Activated CD8-positive, alpha-beta T cell treated with anti-CD3 and anti-CD28 coated beads for 36 hours (primary cell): Measurements from ENCODE around the gene WIPI1. TPM values are rescaled to one million over a fixed set of nuclear protein-coding genes. Genes with fewer than 3 reads are reported as not detected.
A peak's percentile ranks its signal among the peaks of the same experiment; 100 is the strongest.

Experiments used
- ATAC-seq: fragments of 200-7000 bp; cut with Tn5 transposase; one replicate; pipeline ENCODE4 v1.10.0; 2021; ENCODE audit warnings: mild to moderate bottlenecking, moderate library complexity
- CTCF ChIA-PET: fragments of 350-600 bp; sonication (Branson Sonifier 250); formaldehyde crosslinking; loops from one replicate; lab custom pipeline; 2021; ENCODE audit warnings: antibody characterized with exemption; lab: Charles Lee
- POLR2A ChIA-PET: fragments of 350-600 bp; sonication (Branson Sonifier 250); formaldehyde crosslinking; loops from one replicate; lab custom pipeline; 2021; ENCODE audit warnings: antibody characterized with exemption; lab: Charles Lee
- DNase-seq: peaks from one replicate; pipeline ENCODE4 v3.0.0-alpha.2; 2020
- H3K27ac Mint-ChIP-seq: one replicate; pipeline ENCODE4 v1.8.0; 2021; ENCODE audit warnings: mild to moderate bottlenecking, mixed read lengths
- H3K27me3 Mint-ChIP-seq: one replicate; pipeline ENCODE4 v1.8.0; 2021; ENCODE audit warnings: mixed read lengths
- H3K36me3 Mint-ChIP-seq: one replicate; pipeline ENCODE4 v1.8.0; 2021; ENCODE audit warnings: low read depth, mixed read lengths
- H3K4me1 Mint-ChIP-seq: one replicate; pipeline ENCODE4 v1.8.0; 2021; ENCODE audit warnings: low read depth, mixed read lengths
- H3K4me3 Mint-ChIP-seq: one replicate; pipeline ENCODE4 v1.8.0; 2021; ENCODE audit warnings: mild to moderate bottlenecking, moderate library complexity, mixed read lengths
- H3K9me3 Mint-ChIP-seq: one replicate; pipeline ENCODE4 v1.8.0; 2021; ENCODE audit warnings: mixed read lengths
- intact Hi-C: fragments of 100-400 bp; cut with micrococcal nuclease; formaldehyde crosslinking; loops from one replicate; pipeline ENCODE4 v1.10.0; 2022
- total RNA-seq, 2 experiments: library from RNA; stranded (reverse); gene quantifications; one replicate each; pipeline ENCODE4 v1.2.3, GENCODE V29; 2021
- TF ChIP-seq, protein P1 (sequence below): fragments of 200-600 bp; IDR thresholded peaks from one replicate; pipeline ENCODE4 v1.8.0; 2022; ENCODE audit warnings: antibody characterized with exemption, mild to moderate bottlenecking

WIPI1 gene
- total RNA-seq, 2 experiments from 2014 or later: 11.3 to 13.1 TPM

DNA sequence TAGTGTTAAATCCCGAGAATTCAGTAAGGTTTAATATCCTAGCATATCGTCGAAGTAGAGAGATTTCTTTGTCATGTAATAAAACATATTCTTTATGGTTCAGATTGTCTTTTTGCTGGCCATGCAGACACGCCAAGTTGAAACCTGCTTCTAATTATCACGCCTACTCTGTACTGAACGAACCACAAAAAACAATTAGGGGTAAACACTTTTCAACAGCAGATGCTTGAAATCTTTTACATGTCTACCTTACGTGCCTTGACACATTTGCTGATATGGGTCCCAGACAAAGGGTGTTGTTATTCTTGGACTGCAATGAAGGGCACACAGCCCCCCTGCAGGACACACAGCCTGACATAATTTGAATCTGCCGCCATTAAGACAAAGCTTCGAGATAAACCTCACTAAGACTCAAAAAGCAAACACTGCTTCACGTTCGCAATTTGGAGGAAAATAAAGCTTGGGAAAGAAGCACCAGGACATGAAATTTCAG lies 13.3 kb downstream of the WIPI1 start:
- H3K27ac Mint-ChIP-seq: no peak overlapping the region
- ChIA-PET CTCF (interaction anchor here (0.7 to 11.4 kb wide), 4 partner anchors 8 to 22 kb away, joined by 3 to 166 read pairs (median 4); partner anchors contain the start of gene WIPI1), POLR2A (no interaction called here)
- no peaks in the 10 kb centered on the region for H3K9me3 Mint-ChIP-seq
- no peaks in the 10 kb centered on the region for H3K27me3 Mint-ChIP-seq
- H3K36me3 Mint-ChIP-seq: no peaks in the 10 kb centered on the region
- no peak overlapping the region for H3K4me3 Mint-ChIP-seq
- intact Hi-C loops: no loop called here
- ATAC-seq (no peak), DNase-seq (no peak)
- H3K4me1 Mint-ChIP-seq: peaks cover 9% of the 10 kb centered on the region
- TF ChIP-seq, protein P1, sequence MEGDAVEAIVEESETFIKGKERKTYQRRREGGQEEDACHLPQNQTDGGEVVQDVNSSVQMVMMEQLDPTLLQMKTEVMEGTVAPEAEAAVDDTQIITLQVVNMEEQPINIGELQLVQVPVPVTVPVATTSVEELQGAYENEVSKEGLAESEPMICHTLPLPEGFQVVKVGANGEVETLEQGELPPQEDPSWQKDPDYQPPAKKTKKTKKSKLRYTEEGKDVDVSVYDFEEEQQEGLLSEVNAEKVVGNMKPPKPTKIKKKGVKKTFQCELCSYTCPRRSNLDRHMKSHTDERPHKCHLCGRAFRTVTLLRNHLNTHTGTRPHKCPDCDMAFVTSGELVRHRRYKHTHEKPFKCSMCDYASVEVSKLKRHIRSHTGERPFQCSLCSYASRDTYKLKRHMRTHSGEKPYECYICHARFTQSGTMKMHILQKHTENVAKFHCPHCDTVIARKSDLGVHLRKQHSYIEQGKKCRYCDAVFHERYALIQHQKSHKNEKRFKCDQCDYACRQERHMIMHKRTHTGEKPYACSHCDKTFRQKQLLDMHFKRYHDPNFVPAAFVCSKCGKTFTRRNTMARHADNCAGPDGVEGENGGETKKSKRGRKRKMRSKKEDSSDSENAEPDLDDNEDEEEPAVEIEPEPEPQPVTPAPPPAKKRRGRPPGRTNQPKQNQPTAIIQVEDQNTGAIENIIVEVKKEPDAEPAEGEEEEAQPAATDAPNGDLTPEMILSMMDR: no peak

DNA sequence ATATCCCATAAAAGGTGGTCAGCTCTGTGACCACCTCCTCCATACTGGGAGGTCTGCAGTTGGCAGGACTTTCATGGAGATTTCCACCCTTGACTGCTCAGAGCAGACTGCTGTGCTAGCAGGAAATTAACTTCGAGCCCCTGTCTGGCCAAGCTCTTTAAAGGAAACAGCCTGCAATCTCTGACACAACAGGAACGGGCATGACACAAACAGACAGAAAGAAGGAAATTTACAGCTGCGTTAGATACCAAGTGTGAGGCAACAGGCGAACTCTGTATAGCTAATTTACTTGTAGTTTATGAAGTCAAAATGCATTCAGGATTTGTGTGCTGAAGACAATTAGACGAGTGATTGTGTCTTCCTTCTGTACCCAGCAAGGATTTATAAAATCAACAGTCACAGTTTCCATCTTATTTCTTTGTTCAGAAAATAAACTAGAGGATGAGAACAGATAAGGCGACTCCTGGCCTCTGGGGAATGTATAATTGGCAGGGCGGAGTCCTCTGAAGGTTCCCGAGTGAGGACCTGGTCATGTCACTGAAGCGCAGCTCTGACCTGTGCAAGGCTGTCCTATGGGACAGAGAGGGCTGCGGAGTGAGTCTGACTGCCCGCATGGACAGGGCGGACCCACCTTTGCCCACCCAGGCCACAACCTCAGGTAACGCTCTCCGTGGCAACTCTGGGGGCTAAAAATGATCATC lies 16.1 kb downstream of the WIPI1 start:
- Mint-ChIP-seq H3K27me3 (no peaks in the 10 kb centered on the region), H3K9me3 (no peaks in the 10 kb centered on the region), H3K27ac (peak overlapping the region; percentile 61), H3K36me3 (no peaks in the 10 kb centered on the region), H3K4me1 (peaks cover 29% of the 10 kb centered on the region), H3K4me3 (no peak overlapping the region)
- ChIA-PET POLR2A (interaction anchor here (1.9 to 2.0 kb wide), 2 partner anchors 17 to 149 kb away, joined by 6 to 7 read pairs; partner anchors contain the start of gene ARSG), CTCF (interaction anchor here (1.1 to 11.4 kb wide), 4 partner anchors 17 to 178 kb away, joined by 3 to 166 read pairs (median 13); partner anchors contain the start of gene WIPI1)
- DNase-seq: no peak
- intact Hi-C loops: no loop called here
- ATAC-seq: no peak
- TF ChIP-seq, protein P1: no peak

DNA sequence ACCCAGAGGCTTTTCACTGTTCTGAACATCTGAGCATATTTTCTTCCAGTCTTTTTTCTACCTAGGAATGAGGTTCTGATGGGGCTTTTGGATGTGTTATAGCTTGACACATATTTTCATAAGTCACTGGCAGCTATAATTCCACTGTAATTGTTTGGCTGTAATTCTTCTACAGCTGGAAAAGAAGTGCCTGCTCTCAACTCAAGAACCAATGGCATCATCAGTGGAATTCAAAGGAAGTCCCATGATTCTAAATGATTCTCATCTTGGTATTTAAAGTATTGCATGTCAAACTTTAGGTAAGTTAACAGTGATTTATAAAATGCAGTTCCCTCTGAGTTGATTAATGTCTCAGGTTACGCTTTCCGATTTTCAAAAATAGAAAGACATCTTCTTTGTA lies 16.8 kb downstream of the WIPI1 start:
- Mint-ChIP-seq H3K27me3 (no peaks in the 10 kb centered on the region), H3K36me3 (peaks cover 3% of the 10 kb centered on the region), H3K27ac (peak overlapping the region; percentile 61), H3K4me1 (peaks cover 35% of the 10 kb centered on the region), H3K4me3 (no peak overlapping the region), H3K9me3 (no peaks in the 10 kb centered on the region)
- POLR2A ChIA-PET: interaction anchor here (1.9 kb wide), 1 partner anchor 18 kb away, joined by 6 read pairs; no protein-coding TSS in a partner anchor
- CTCF ChIA-PET: interaction anchor here (1.1 to 11.4 kb wide), 4 partner anchors 18 to 177 kb away, joined by 3 to 166 read pairs (median 13); partner anchors contain the start of gene WIPI1
- TF ChIP-seq, protein P1: no peak
- ATAC-seq (no peak), DNase-seq (no peak)
- intact Hi-C loops: no loop called here

DNA sequence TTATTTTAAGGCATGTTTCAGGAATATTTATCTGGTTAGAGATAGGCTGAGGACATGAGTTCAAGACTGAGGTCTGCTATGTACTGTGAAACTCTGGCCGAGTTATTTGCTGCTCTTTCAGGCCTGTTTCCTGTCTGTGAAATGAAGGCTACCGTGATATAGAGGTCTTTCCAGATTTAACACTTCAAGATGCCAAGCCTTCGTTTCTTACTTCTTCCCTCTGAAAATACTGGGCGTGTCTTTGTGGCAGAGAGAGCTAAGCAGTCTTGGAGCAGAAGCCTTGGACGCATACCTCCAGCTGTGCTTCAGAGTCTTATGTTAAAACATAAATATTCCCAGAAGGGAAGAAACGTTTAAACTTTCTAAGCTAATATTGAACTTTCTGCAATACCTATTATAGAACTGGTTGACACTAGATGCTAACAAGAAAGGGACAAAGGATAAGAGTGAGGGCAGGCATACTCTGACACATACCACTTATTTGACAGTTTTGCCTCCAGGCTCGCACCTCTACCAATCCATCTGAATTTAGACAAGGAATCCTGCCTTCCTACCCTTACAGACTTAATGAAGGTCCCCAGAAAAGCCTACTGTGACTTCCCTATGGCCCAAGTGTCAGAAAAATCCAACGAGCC lies 17.5 kb downstream of the WIPI1 start:
- CTCF ChIA-PET: interaction anchor here (1.6 to 11.4 kb wide), 3 partner anchors 18 to 176 kb away, joined by 4 to 166 read pairs (median 22); partner anchors contain the start of gene WIPI1
- H3K27me3 Mint-ChIP-seq: no peaks in the 10 kb centered on the region
- no peak overlapping the region for H3K27ac Mint-ChIP-seq
- no peaks in the 10 kb centered on the region for H3K9me3 Mint-ChIP-seq
- intact Hi-C loops: loop anchor here (10.0 kb wide), 2 partner anchors 145 to 265 kb away; partner anchors contain the start of genes ARSG and SLC16A6
- ATAC-seq (no peak), DNase-seq (no peak)
- peaks cover 3% of the 10 kb centered on the region for H3K36me3 Mint-ChIP-seq
- peaks cover 35% of the 10 kb centered on the region for H3K4me1 Mint-ChIP-seq
- H3K4me3 Mint-ChIP-seq: no peak overlapping the region
- POLR2A ChIA-PET: interaction anchor here (0.5 to 1.9 kb wide), 2 partner anchors 19 to 264 kb away, joined by 3 to 6 read pairs; no protein-coding TSS in a partner anchor
- TF ChIP-seq, protein P1: no peak
